GM19397 (cell line): ENCODE results near the gene AHRR.
"Not testable (repeated sequence)": the region's sequence is repeated elsewhere in the genome, so short reads cannot be mapped to it uniquely, and the experiment has no call there.

Source experiments
- ATAC-seq: cut with Tn5 transposase; IDR thresholded peaks from one replicate; pipeline ENCODE4 v1.9.1; 2021; ENCODE audit warnings: mild to moderate bottlenecking, moderate library complexity; ENCODE audit not compliant: unreplicated experiment

AHRR gene

DNA sequence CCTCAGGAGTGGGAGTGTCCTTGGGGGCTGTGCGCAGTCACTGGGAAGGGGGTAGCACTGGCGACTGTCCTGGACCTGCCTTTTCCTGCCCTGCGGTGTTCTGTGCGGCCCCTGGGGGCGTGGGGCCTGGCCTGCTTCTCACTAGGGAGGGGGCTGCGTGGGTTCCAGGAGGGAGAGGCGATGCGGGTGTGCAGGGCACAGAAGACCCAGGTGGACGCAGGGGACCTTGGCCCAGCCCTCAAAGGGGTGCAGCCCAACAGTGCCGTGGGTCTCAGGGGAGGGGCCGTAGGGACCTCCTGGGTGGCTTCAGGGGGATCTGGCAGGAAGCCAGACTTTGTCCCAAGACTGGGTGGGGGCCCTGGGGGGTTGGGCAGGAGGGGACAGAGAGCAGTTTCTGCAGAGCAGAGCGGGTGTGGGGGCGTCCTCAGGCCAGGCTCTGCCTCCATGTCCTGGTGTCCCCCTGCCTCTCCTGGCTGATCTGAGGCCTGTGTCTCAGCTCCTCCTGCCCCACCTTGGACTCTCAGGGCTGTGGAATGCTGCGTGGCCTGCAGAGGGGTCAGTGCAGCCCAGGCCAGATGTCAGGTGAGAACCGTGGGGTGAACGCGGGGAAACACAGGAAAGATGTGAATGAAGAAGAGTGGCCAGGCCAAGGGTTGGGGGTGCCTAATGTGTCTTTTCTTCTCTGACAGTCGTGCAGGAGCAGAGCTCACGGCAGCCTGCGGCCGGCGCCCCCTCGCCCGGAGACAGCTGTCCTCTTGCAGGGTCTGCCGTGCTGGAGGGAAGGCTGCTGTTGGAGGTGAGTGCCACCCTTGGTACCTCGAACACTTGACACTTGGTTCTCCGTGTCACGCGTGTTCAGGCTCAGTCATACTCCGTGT is 54.6 kb downstream of the AHRR start:
- no peak for ATAC-seq

DNA sequence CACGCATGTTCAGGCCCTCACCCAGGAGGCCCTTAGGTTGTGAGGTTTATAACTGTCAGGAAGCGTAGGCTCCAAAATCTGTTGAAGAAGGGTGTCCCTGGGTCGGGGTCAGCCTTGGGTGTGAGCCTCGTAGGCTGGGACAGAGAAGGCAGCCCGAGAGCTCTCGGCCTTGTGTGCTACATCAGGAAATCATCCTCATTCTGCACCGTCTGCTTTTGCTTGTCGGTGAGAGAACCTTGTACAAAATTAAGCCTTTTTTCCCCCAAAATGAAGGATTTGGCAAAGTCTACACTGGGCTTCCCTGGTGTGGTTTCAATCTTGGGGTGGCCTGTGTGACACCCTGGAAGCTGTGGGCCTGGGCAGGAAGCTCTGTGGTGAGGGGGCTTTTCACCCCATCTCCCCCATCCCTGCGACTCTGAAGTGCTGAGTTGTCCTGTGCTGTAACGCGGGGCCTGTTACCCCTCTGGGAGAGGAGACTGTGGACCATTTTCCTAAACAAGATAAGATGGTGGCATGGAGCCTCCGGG is 55.3 kb downstream of the AHRR start:
- ATAC-seq, result no peak

DNA sequence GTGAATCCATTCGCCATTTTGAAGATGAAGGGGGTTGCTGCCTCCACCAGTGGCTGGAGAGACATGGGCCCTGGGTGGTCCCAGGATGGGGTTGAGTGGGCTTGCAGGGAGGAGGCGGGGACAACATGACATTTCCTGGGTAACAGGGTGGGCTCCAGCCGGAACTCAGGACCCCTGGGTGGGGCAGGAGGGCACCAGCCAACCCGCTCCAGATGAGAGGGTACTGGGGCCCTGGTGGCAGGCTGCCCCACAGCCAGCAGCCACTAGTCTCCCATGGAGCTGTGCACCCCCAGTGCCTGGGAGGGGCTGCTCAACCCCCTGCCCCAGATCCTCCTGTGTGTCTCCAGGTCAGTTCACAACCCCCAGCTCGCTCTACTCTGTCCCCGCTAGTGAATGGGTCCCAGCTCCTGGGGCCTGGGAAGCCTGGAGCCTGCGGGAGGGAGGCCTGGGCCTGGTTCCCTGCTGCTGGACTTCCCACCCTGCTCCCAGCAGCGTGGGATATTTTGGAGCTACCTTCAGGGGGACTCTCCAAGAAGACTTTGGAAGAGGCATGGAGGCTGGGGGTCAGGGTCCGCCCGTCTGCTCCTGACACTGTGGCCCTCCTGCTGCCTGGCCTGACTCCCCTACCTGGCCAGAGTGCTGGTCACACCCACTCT is 55.9 kb downstream of the AHRR start:
- ATAC-seq, result no peak

DNA sequence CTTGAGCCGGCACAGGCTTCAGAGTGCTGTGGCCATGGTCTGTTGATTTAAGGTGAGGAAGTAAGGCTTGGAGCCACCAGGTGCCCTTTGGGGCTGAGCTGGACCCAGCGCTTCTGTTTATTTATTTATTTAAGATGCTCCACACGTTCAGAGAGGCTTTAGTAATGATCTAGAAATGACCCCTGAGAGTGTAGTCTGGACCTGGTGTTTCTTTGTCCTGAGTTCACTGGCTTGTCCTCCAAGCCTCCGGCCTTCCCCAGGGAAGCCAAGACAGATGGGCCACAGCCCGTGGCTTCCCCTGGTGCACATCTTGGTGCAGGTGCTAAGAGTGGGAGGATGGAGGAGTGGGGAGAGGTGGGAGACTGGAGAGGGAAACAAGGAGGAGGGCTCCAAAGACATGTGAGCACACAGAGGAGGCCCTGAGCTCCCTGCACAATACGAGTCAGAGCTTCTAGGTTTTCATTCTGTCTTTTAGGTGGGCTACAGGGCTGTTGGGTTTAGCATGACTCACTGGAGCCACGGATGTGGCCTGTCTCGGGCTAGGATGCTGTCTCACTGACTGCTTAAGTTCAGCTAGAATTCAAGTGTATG is 56.9 kb downstream of the AHRR start:
- ATAC-seq, result no peak

DNA sequence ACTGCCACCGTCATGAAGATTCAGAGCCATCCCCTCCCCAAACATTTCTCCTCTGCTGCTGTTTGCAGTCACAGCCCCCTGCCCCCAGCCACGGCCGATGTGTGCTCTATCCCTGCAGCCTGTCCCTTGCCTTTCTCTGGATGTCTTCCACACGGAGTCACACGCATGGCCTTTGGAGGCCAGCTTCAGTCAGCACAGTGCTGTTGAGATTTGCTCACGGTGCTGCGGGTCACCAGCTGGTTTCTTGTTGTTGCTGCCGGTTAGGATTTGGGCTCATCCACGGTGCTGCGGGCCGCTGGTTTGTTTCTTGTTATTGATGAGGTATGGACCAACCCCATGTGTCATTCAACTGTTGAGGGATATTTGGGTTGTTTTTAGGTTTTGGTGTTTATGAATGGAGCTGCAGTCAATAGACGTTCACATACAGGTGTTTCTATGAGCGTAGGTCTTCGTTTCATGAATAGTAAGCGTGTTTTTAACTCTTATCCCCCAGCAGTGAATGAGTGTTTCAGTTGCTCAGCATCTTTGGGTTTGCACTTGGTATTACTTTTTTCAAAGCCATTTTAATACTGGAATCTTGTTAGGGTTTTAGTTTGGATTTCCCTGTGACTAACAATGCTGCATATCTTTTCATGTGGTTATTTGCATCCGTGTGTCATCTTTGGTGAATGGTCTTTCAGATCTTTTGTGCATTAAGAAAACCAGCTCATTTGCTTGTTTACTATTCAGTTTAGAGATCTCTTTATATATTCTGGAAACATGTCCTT is 57.6 kb downstream of the AHRR start:
- ATAC-seq, result no peak

DNA sequence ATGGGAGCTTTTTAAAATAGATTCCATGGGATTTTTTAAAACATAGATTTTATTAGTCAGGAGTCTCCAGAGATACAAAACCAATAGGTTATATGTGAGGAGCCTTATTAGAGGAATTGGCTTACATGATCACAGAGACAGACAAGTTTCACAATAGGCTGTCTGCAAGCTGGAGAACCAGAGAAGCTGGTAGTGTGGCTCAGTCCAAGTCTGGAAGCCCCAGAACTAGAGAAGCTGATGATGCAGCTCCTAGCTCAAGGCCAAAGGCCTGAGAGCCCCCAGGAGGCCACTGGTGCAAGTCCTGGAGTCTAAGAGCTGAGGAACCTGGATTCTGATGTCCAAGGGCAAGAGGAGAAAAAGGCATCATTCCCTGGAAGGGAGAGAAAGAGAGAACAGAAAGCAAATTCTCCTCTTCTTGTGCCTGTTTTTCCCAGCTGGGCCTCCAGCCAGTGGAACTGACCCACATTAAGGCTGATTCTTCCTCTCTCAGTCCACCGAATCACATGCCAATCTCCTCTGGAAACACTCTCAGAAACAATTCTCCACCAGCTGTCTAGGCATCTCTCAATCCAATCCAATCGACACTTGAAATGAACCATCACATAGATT is 59.3 kb downstream of the AHRR start:
- no peak for ATAC-seq

DNA sequence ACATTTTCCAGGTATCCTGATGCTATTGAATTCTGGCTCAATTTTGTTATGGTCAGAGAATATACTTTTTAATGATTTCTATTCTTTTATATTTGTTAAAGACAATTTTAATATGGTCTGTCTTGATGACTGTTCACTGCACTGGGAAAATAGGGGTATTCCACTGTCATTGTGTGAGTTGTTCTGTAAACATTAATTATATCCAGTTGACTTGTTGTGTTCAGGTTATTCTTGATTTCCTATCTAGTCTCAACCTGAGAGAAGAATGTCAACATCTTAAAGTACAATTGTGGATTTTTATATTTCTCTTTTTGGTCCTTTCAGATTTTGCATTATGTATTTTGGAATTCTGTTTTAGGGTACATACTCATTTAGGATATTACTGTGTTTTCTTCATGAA is 61.6 kb downstream of the AHRR start:
- ATAC-seq, result no peak

DNA sequence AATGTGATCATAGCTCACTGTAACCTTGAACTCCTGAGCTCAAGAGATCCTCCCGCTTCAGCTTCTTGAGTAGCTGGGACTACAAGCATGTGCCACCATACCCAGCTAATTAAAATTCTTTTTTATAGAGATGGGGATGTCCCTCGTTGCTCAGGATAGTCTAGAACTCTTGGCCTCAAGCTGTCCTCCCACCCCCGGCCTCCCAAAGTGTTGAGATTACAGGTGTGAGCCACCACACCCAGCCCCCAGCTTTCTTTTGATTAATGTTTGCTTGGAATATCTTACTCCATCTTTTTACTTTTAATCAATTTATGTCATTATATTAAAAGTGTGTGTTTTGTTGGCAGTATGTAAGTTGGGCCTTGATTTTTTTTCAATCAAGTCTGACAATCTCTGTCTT is 62.1 kb downstream of the AHRR start:
- no peak for ATAC-seq

DNA sequence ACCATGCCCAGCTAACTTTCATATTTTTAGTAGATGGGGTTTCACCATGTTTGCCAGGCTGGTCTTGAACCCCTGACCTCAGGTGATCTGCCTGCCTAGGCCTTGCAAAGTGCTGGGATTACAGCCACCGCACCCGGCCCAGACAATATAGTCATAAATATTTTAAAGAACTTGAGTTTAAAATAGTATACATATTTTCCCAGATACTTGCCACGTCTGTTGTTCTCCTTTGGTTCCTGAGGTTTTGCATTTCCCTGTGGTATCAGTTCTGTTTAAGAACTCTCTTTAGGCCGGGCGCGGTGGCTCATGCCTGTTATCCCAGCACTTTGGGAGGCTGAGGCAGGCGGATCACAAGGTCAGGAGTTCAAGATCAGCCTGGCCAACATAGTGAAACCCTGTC is 63.1 kb downstream of the AHRR start:
- not testable (repeated sequence) for ATAC-seq

DNA sequence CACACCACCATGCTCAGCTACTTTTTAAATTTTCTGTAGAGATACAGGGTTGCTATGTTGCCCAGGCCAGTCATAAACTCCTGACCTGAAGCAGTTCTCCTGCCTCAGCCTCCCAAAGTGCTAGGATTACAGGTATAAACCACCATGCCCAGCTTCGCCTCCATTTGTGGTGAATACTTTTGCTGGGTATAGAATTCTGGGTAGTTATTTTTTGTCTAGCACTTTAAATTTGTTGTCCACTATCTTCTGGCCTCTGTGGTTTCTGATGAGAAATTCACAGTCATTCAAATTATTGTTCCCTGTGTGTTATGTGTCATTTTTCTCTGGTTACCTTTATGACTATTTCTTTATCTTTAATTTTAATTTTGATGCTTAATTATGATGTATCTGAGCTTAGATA is 63.8 kb downstream of the AHRR start:
- ATAC-seq, result no peak

DNA sequence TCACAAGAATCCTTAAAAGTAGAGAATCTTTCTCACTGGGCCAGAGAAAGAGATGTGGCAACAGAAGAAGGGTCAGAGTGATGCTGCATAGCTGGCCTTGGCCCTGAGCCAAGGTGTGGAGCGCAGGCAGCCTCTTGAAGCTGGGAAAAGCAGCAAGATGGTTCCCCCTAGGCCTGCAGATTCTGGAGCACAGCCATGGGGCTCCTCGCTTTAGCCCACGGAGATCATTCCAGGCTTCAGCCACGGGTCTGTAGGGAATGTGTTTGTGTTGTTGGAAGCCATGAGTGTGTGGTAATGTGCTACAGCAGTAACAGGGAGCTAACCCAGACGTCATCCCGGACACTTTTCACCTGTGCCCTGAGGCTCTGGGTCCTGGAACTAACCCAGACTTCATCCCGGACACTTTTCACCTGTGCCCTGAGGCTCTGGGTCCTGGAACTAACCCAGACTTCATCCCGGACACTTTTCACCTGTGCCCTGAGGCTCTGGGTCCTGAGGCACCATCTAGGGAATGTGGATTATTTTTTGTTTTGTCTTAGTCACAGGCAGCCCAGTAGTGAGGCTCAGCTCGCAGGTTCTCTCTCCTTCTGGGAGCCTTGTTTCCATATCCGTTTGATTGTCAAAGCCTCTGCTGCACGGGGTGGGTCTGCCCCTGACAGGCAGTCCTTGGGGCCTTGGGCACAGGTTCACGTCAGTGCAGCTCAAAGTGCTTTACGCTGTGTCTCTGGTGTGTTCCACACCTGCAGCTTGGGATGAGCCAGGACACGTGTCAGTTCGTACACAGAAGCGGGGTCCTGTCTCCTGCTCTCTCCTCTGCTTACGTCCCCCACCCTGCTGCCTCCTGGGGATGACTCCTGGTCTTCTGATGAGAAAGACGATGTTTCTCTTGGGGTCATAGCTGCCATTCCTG is 65.2 kb downstream of the AHRR start:
- no peak for ATAC-seq

DNA sequence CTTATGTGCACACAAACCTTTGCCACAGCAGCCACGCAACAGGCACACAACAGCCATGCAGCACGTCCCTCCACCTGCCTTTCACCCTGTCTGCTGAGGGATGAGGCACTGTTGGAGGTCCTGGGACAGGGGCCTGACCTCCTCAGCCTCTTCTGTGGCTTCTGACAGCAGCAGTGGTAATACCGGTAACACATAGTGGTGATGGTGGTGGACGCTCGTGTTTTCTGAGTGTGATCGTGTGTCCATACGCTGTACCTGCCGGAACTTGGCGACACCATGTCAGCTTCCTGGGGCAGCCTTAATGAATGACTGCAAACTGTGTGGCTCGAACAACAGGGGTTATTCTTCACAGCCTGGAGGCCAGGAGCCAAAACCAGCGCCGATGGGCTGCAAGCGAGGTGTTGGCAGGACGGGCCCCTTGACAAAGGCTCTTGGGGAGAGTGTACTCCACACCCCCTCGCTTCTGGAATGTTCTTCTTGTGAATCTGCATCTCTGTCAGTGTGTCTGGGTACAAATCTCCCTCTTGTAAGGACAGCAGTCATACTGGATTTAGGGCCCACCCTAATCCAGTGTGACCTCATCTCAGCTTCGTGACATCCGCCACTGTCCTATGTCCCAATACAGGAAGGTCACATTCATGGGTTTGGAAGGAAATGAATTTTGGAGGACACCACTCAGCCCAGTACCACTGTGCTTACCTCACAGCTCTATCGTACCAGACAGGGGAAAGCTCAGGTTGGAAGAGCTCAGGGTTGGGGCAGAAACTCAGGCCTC is 66.2 kb downstream of the AHRR start:
- no peak for ATAC-seq

DNA sequence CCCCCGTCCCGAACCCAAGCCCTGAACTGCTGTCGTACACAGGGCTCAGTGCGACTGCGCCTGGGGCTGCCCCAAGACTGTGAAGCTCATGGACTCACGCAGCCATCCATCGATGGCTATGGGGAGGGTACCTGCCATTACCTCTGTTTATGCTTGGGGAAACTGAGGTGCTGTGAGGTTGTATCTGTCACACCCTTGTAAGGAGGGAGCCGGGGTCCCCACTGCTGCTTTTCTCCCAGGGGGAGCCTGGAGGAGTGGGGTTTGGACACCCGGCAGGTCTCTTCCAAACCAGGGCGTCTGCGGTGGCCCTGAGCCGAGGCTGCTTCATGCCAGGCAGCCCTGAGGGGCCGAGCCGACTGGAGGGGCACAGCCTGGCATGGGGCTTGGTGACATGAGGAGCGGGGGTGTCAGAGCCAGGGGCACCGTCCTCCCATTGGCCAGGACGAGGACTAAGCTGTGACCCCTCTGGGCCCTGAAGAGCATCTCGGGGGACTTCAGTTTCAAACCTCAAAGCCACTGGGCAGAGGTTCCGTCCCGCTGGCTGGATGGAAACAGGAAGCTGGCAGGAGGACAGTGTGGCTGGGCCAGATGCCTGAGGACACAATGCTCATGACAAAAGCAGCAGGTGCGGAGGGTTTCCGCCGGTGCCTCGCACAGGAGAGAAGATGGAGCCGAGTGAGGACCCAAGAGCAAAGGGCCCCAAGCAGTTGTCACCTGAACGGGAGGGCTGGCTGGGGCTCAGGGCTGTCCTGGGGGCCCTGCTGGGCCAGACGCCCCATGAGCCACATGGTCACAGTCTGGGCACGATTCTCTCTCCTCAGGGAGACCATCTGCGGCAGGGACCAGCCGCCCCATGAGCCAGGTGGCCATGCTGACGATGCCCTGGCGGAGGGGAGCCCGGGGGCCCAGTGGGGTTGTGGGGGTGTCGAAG is 67.0 kb downstream of the AHRR start:
- ATAC-seq, result no peak

DNA sequence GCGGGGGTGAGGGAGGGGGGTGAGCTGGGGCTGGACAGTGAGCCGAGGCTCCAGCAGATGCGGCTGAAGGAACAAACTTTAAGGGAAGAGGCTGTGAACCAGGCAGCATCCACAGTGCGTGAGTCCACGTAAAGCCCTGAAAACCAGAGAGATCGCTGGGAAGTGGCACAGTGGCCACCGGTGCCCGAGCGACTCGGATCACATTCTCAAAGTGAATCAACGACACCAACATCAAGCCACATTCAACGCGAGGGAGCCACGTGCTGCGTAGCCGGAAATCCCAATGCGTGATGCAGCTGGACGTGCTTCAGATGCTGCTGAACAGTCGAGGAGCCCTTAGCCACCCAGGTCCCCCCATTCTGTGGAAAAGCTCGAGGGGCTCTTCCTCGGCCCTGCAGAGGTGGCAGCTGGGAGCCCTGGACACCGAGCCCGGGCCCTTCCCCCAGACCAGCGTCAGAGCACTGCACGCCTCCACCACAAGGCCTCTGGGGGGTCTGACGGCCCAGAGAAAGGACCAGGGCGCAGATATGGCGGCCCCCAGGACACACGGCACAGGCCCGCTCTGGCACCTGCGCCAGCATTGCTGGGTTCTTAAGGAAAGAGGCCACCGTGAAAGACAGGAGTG is 67.8 kb downstream of the AHRR start:
- no peak for ATAC-seq

DNA sequence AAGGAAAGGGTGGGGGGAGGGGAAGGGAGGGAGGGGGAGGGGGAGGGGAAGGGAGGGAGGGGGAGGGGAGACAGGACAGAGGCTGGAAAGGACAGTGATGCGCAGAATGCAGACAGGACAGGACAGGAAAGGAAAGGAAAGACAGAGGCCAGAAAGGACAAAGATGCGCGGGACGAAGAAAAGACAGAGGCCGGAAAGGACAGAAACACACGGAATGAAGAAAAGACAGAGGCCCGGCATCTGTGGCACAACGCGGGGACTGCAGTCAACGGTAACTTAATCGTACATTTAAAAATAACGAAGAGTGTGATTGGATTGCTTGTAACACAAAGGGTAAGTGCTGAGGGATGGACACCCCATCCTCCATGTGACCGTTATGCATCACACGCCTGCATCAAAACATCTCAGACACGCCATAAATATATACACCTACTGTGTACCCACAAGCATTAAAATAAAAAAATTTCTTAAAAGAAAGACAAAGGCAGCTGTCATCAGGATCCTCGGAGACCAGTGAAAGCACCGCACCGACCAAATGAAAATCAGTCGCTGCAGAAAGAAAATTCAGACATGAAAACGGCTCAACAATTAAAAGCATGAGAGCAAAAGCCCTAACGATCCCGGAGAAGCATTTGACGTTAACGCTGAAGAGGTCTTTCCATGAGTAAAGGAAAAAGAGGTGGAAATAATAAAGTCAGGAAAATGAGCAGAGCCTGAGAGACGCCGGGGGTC is 68.5 kb downstream of the AHRR start:
- no peak for ATAC-seq

DNA sequence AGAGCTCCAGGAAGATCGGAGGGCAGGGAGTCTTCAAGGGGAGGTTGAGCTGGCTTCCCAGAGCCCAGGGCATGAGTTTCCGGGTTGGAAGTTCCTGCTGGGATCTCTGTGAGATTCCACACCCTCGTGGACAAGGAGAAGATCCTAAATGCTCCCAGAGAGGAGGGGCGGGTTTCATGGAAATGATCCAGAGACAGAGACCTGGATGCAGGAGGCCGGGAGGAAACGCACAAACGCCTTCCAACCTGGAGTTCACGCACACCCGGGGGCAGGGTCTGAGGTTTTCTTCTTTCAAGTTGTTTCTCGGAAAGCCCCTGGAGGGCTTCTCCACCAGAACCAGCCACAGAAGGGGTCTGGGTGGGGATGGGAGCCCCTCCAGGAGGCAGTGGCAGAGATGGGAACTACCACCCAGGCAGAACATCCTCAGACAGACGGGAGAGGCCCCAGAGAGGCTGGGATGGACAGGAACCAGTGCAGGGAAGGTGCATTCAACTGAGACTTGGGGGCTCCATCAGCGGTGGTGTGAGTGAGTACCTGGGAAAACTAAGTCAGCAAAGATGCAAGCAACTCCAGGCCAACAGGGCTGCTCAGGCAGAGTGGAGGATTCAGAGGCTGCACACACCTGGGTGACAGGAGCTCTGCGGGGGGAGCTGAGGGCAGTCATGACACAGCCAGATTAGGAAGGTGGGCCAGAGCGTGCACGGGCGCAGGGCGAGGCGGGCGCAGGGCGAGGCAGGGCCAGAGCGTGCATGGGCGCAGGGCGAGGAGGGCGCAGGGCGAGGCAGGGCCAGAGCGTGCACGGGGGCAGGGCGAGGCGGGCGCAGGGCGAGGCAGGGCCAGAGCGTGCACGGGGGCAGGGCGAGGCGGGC is 69.3 kb downstream of the AHRR start:
- ATAC-seq, result no peak
